Measurements from ENCODE around the gene MORN1.

Gene MORN1

GRCh38 chr1:2303781-2304180, 87.6 kb downstream of the MORN1 start:
- H3K36me3 ChIP-seq (ENCODE audit: low read length) = no peaks in the 10 kb centered on the region
- H3K27ac ChIP-seq (ENCODE audit: low read depth, low read length) = no peak overlapping the region
- H3K4me2 ChIP-seq (ENCODE audit: low read depth, low read length, poor library complexity, severe bottlenecking) = no peak overlapping the region
- no peak overlapping the region for H2AFZ ChIP-seq (ENCODE audit: low read depth, low read length, severe bottlenecking)
- H3K79me2 ChIP-seq (ENCODE audit: insufficient read depth, low read length) = no peaks in the 10 kb centered on the region
- no peaks in the 10 kb centered on the region for H3K9me3 ChIP-seq (ENCODE audit: insufficient read depth, low read length)
- peaks cover 3% of the 10 kb centered on the region; the same call in 1 of the 2 replicates for H4K20me1 ChIP-seq (ENCODE audit: low read depth, low read length)
- TF ChIP-seq CTCF (IDR thresholded peaks at IDR 0.05; ENCODE audit: insufficient read depth, low read length, poor library complexity, severe bottlenecking) (no peak), EZH2phosphoT487 (conservative IDR thresholded peaks at IDR 0.05; ENCODE audit: low read length) (no peak)
- H3K9ac ChIP-seq (ENCODE audit: low read length) = no peak overlapping the region
- H3K9me2 ChIP-seq (replicated peaks; ENCODE audit: insufficient read depth, low read length) = no peaks in the 10 kb centered on the region
- no peaks in the 10 kb centered on the region for H3F3A ChIP-seq (ENCODE audit: insufficient read depth)
- H3K27me3 ChIP-seq (ENCODE audit: low read length) = no peaks in the 10 kb centered on the region
- H3K4me3 ChIP-seq (ENCODE audit: insufficient read depth, low read length, poor library complexity, severe bottlenecking) = no peak overlapping the region

GRCh38 chr1:2303016-2303775, 88.2 kb downstream of the MORN1 start:
- Histone ChIP-seq H3K9me2 (replicated peaks; ENCODE audit: insufficient read depth, low read length) (no peaks in the 10 kb centered on the region), H3K27me3 (ENCODE audit: low read length) (no peaks in the 10 kb centered on the region), H3K9me3 (ENCODE audit: insufficient read depth, low read length) (no peaks in the 10 kb centered on the region), H3K9ac (ENCODE audit: low read length) (no peak overlapping the region), H3K4me3 (ENCODE audit: insufficient read depth, low read length, poor library complexity, severe bottlenecking) (no peak overlapping the region), H3F3A (ENCODE audit: insufficient read depth) (no peaks in the 10 kb centered on the region), H3K79me2 (ENCODE audit: insufficient read depth, low read length) (no peaks in the 10 kb centered on the region), H3K4me2 (ENCODE audit: low read depth, low read length, poor library complexity, severe bottlenecking) (no peak overlapping the region), H3K36me3 (ENCODE audit: low read length) (no peaks in the 10 kb centered on the region), H2AFZ (ENCODE audit: low read depth, low read length, severe bottlenecking) (no peak overlapping the region), H3K27ac (ENCODE audit: low read depth, low read length) (no peak overlapping the region), H4K20me1 (ENCODE audit: low read depth, low read length) (peaks cover 3% of the 10 kb centered on the region; the same call in 1 of the 2 replicates)
- no peak for TF ChIP-seq CTCF (IDR thresholded peaks at IDR 0.05; ENCODE audit: insufficient read depth, low read length, poor library complexity, severe bottlenecking)
- no peak for TF ChIP-seq EZH2phosphoT487 (conservative IDR thresholded peaks at IDR 0.05; ENCODE audit: low read length)

- Histone ChIP-seq H3K9me2 (replicated peaks; ENCODE audit: insufficient read depth, low read length) (no peaks in the 10 kb centered on the region), H3F3A (ENCODE audit: insufficient read depth) (no peaks in the 10 kb centered on the region), H4K20me1 (ENCODE audit: low read depth, low read length) (peaks cover 3% of the 10 kb centered on the region; the same call in 1 of the 2 replicates), H3K36me3 (ENCODE audit: low read length) (no peaks in the 10 kb centered on the region), H3K4me2 (ENCODE audit: low read depth, low read length, poor library complexity, severe bottlenecking) (no peak overlapping the region), H3K4me3 (ENCODE audit: insufficient read depth, low read length, poor library complexity, severe bottlenecking) (no peak overlapping the region), H3K9ac (ENCODE audit: low read length) (no peak overlapping the region), H2AFZ (ENCODE audit: low read depth, low read length, severe bottlenecking) (no peak overlapping the region), H3K27ac (ENCODE audit: low read depth, low read length) (no peak overlapping the region), H3K79me2 (ENCODE audit: insufficient read depth, low read length) (no peaks in the 10 kb centered on the region), H3K9me3 (ENCODE audit: insufficient read depth, low read length) (no peaks in the 10 kb centered on the region), H3K27me3 (ENCODE audit: low read length) (no peaks in the 10 kb centered on the region)
- TF ChIP-seq CTCF (IDR thresholded peaks at IDR 0.05; ENCODE audit: insufficient read depth, low read length, poor library complexity, severe bottlenecking) (no peak), EZH2phosphoT487 (conservative IDR thresholded peaks at IDR 0.05; ENCODE audit: low read length) (no peak)
Observed at GRCh38 chr1:2302292-2302925, 88.9 kb downstream of the MORN1 start.
